AG09309 (cell line): ENCODE results near the gene PAK4.
"Not testable (repeated sequence)": the region's sequence is repeated elsewhere in the genome, so short reads cannot be mapped to it uniquely, and the experiment has no call there.

Source experiments
- DNase-seq: peaks from one replicate; pipeline ENCODE4 v3.0.0-alpha.2; 2010; ENCODE audit warnings: low read depth
- H3K4me3 ChIP-seq: 2 replicates; pipeline ENCODE4 v1.5.1; 2011; ENCODE audit warnings: mild to moderate bottlenecking, low read depth, low read length, moderate library complexity; ENCODE audit not compliant: control insufficient read depth
- CTCF ChIP-seq: IDR thresholded peaks from 2 replicates; pipeline ENCODE4 v1.5.1; 2011; ENCODE audit warnings: mild to moderate bottlenecking, low read depth, low read length, inconsistent platforms; ENCODE audit not compliant: insufficient read depth, control insufficient read depth; ENCODE audit errors: missing control alignments

PAK4 gene

GRCh38 chr19:39211731-39212374 is 86.3 kb downstream of the PAK4 start:
- H3K4me3 ChIP-seq: no peak overlapping the region
- TF ChIP-seq CTCF: no peak
- no peak for DNase-seq

GRCh38 chr19:39212375-39212742 is 86.8 kb downstream of the PAK4 start:
- DNase-seq: no peak
- H3K4me3 ChIP-seq: no peak overlapping the region
- TF ChIP-seq CTCF: peak; percentile 45

GRCh38 chr19:39215323-39215722 is 89.7 kb downstream of the PAK4 start:
- not testable (repeated sequence) for DNase-seq, H3K4me3 ChIP-seq

- DNase-seq: no peak
- TF ChIP-seq CTCF: no peak
- H3K4me3 ChIP-seq: no peak overlapping the region
Measured at GRCh38 chr19:39217094-39217493, 91.5 kb downstream of the PAK4 start.

- DNase-seq: no peak
- TF ChIP-seq CTCF: no peak
Measured at GRCh38 chr19:39218230-39219007, 92.8 kb downstream of the PAK4 start.

GRCh38 chr19:39219108-39219507 is 93.5 kb downstream of the PAK4 start:
- H3K4me3 ChIP-seq, DNase-seq: not testable (repeated sequence)

More at GRCh38 chr19:39218230-39219007, 92.8 kb downstream of the PAK4 start:
- H3K4me3 ChIP-seq: no peak overlapping the region

GRCh38 chr19:39223703-39224279 is 98.2 kb downstream of the PAK4 start:
- DNase-seq: no peak
- TF ChIP-seq CTCF: no peak
- H3K4me3 ChIP-seq: no peak overlapping the region
